Measurements from ENCODE around the gene IL20RA.
A peak's percentile ranks its signal among the peaks of the same experiment; 100 is the strongest.

IL20RA gene

DNA sequence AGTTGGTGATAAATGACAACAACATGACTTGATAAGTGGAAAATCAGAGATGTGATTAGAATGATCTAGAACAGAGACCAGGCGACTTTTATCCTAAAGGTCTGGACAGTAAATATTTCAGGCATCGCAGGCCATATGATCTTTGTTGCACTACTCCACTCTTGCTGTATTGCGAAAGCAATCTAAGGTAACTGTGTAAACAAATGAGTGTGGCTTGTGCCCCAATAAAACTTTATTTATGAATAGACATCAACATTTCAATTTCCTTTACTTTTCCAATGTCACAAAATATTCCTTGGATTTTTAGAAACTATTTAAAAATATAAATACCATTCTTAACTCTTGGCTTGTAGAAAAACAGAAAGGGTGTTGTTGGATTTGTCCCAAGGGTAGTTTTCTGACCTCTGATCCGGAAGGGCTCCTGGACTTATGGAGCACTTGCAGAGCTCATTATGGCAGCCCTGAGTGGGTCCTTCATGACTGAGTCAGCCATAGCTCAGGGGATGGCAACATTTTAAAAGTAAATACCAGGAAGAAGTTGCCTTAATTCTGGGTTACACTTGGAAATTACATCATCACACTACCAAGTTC, 34.5 kb downstream of the IL20RA start:
- DNase-seq: no peak

DNA sequence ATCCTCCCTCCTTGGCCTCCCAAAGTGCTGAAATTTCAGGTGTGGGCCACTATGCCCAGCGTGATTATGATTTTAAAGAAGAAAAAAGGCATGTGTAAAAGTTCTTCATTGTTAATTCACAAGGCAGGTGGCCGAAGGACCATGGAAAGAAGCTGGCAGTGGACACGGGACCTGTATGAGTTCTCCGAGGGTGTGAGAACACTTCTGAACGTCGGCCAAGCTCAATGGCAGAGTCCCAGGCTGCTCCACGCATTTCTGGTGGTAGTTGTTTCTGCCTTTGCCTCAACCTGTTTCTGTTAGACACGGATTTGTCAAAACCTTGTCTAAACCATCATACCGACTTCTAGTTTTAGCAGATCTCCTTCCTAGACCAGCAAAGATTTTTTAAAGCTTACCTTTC, 36.6 kb downstream of the IL20RA start:
- DNase-seq: no peak

DNA sequence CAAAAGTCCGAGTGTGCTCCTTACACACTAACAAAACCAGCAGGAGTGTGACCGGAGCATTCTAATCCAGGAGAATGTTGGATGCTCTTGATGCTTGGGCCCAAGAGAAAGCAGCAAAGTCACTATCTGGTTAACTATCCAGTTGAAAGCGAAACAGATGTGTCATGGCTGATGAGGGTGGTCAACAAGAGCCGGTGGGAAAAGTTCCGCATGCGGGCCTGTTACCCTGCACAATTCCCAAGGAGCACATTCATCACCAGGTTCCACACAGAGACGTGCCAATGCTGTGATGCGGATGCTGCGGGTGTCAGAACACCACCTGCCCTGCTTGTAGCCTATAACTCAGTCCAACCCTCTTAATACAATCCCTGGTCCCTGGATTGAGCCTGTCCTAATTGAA, 38.7 kb downstream of the IL20RA start:
- no peak for DNase-seq

DNA sequence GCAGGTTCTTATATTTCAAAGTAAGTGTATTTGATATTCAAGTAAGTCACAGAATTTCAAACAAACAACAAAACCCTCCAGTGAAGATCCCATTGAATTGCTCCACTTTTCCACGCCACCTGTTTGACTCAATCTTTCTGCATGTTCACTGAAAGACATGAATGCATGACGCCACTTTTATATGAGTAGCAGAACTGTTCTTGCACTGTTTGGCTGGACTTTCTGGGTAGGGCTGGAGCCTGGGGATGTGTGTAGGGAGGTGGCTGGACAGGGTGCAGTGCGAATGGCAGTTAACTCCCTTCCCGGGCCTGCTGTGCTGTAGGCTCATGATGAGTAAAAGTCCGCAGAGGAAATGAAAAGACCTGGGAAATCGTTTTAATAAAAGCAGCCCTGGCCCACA, 39.7 kb downstream of the IL20RA start:
- DNase-seq: no peak

DNA sequence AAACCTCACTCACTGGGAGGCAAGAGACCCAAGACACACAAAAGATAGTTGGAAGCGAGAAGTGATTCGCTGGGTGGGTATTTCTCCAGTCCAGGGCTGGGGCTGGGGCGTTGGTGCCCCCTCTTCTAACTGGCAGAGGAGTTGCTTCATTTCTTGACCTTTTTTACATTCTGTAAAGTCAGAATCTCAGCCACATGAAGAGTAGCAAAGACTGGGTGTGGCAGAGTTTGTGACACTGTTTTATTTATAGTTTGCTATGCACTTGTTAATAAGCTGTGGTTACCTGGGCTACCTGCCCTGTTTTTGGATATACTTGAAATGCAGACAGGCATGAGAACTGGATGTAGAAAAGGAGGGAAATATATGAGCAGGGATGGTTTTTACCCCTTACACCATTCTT, 42.3 kb downstream of the IL20RA start:
- DNase-seq: no peak

DNA sequence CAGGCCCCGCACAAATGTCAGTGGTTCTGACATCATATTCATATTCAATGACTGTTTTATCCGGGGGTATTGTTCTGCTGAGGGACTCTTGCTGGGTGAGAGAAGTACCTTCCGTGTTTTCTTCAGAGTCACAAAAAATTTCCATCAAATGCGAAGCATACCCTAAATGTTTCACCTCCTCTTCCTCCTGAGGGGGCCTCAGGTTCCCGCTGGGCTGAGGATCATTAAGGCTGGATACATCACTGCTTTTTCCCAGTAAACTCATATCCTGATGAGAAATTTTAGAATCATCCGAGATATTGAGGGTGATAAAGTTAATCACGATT, 42.8 kb downstream of the IL20RA start:
- no peak for DNase-seq

DNA sequence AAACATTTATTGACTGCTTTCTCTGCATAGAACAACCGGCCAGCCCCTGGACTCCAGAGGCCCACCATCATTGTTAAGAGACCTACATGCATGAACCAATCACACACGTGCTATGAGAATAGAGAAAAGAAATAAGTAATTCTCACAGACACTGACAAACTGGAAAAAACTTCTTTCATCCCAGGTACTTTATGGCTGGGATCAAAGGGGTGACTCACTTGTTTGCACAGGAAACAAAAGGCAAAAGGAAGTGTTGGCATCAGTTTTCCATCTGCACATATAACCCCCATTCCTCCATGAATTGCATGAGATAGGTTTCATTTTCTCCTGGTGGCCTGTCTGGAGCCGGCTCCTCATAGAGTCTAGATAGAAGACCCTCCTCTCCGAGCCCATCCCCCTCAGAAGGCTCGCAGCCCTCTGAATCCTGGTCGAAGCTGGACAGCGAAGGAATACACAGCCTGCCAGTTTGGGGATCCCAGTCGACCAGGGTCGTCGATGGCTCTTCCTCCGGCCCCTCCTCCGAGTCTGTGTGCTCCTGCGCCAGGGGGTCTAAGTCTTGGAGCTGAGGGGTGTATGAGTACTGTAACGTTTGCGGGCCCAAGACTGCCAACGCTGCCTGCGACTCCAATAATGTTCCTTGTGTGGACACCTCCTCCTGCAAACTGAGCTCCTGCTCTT, 43.3 kb downstream of the IL20RA start:
- no peak for DNase-seq

DNA sequence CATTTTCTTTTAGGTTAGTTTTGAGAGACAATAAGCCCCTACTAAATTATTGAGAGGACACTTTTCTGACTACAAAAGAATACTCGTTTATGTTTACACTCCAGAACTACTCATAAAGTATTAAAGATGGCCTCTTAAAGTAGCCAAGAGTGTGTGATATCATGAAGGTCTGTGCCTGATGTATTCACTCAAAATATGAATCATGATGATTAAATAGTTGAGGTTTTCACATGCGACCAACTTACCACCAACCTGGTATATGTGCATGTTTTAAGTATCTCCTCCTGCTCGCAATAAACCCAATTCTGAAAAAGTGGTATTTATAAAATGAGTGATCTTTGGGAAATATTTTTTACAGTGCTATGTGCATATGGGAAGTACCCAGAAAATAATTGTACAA, 43.9 kb downstream of the IL20RA start:
- no peak for DNase-seq

DNA sequence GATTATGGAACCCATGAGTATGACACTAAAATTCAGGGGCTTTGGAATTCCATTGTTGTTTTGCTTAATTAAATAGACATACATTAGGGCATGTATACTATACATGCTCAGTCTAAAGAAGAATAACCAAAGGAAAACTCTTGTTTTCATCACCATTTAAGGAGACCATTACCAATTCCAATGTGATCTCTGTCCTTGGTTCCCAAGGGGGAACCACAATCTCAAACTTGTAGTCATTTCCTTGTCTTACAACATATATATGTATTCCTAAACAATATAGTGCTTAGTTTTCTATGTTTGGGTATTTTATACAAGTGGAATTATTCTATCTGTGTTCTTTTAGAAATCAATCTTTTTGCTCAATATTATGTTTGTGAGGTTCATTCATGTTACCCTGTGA, 49.2 kb downstream of the IL20RA start:
- no peak for DNase-seq

DNA sequence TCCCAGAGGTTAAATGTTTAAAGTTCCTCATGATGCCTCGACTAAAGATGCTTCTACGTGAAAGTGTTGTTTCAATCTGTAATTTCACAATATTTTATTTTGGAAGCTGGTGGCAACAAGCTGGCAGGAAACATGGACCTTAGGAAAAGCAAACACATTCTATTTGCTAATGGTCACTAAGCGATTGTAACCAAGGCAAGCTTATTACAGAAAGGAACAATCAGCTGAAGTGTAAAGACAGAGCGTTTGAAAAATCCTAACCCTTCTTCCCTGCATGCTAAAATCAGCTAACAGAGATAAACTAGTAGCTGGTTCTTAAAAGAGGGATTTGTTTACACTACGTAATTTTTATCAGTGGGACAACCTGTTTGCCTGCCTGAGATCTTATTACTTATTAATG, 50.0 kb downstream of the IL20RA start:
- DNase-seq: no peak

DNA sequence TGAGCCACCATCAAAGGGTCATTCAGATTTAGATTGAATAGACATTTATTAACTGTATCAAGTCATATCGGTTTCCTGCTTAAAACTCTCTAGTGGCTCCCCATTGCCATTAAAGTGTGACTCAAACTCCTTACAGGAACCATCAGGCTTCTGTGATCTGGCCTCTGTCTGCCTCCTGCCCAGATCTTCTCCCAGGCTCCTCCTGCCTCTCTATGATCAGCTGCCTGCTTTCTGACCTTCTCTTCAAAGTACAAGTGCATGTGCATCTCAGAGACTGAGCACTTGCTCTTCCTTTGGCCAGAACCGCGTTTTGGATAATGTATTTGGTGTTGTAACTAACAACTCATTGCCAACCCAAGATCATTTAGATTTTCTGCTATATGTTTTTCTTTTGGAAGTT, 52.7 kb downstream of the IL20RA start:
- DNase-seq: no peak

DNA sequence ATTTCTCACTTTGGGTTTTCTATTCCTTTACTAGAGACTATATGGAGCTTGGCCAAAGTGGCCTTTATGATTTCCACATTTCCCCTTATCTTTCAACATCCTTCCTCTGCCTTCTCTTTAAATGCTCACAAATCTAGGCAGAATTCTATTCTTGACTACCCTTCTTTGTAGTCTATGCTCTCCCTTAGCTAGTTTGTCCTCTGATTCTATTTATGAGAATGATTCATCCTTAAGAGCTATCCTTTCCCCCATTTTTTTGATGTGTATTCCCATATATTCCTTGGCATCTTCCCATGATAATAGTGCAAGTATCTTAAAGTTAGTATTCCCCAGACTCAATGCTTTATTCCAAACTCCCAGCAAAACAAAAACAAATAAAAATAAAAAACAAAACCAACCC, 53.1 kb downstream of the IL20RA start:
- no peak for DNase-seq

DNA sequence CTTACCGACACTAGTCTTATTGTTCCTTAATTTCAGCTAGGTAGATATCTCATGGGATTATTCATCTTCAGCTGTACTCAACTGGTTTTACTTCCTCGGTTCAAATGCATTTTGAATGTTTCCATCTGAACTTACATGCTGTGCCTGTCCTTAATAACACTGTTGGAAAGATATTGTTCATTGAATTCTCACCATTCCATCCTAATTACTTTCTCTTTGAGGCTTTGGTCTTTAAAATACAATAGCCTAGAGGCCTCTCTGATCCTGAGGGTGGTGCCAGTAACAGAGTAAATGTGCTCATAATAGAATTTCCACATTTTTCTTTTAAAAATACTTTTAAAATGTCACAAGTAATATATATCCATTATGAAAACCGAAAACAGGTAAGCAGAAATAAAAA, 54.0 kb downstream of the IL20RA start:
- no peak for DNase-seq

DNA sequence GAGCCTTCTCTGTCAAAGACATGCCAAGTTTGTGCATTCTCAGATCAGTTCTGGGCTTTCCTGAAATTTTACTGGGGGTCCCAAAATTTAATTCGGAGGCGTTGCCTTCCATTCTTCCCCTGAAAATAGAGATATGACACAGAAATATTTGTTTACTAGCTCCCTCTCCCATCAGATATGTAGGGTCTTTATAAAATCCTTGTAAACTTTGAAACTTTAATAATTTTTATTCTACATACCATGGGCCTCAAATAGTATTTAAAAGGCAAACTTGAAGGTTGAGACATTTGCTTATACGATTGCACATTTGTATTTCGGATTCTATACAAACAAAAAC, 54.6 kb downstream of the IL20RA start:
- no peak for DNase-seq

DNA sequence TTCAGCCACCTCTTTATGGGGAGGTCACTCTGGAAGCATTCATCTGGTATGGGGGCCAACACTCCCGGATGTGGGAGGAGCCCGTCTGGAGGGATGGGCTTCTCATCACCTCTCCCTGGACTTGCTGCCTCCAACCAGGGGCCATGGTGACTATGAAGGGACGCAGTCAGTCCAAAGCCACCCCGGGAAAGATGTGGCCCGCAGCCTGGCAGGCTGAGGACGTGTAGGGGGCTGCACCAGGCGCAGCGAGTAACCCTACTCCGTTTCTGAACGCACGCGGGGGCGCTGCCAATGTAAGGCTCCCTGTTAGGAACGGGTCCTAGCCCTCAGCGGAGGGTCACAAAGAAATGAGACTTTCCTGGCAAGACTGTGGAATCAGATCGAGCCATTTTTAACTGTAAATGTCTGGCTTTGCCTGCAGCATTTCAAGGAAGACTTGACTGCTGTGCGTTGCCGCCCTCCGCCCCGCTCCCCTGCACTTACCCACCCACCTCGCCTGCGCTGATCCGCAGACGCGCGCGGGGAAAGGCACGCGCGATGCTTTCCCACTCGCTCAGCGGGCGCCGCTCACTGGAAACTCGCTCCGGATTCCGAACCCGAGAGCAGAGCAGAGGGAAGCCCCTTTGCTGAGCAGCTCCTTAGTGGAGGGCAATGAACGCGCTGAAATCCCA, 55.1 kb downstream of the IL20RA start:
- peak in 20 of 58 donors; percentile 2 to 54 (median 24) for DNase-seq

DNA sequence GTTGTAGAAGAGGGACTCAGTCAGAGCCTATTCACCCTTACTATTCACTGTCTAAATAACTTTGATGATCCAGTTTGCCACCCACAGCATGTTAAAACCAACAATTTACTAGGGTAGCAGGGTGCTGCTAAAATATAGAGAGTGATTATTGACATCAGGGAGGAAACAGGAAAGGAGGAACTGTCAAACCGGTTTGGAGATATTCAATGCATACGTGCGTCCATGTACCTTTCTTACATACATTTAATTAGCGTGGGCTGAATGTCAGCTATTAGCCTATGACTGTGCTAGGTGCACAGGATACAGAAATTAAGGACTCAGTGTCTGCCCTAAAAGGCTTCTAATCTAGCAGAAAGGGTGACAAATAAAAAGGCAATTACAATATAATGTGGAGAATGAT, 57.2 kb downstream of the IL20RA start:
- DNase-seq: no peak

DNA sequence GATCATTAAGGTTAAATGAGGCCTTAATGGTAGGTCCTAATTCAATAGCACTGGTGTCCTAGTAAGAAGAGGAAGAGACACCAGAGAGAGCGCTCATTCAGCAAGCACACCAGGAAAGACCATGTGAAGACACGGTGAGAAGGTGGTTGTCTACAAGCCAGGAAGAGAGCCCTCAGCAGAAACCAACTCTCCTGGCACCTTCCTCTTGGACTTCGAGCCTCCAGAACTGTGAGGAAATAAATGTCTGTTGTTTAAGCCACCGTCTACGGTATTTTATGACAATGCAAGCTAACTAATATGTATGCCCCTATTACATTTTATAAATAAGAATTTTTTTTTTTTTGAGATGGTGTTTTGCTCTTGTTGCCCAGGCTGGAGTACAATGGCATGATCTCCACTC, 59.3 kb downstream of the IL20RA start:
- DNase-seq: no peak

DNA sequence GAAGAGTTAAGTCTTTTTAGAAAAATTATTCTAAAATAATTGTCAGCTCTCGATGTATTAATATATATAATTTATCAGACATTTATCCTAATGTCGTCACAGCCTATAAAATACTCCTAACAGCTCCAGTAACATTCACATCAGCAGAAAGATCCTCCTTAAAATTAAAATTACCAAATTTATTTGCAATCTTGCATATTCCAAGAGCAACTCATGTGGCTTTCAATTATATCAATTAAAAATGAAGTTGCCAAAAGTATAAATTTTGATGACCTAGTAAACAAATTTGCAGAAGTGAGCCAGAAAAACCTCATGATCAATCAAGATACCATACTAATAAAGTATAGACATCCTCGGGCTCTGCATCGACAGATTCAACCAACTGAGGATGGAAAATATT, 60.2 kb downstream of the IL20RA start:
- no peak for DNase-seq

DNA sequence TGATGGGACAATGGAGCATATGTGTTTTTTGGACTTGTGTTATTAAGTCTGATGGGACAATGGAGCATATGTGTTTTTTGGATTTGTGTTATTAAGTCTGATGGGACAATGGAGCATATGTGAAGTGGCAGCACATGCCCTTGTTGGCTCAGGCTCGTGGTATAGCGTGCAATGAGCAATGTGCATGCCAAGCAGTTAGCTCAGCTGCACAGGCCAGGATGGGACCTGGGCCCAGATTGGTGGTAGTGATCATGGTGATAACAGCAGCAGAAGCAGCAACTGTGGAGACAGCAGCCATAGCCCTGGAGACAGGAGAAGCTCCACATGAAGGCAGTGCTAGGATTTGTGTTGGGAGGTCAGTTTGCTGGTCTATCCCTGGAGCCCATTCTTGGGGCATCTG, 61.1 kb downstream of the IL20RA start:
- DNase-seq: peak in 2 of 58 donors; percentile 5 to 9

DNA sequence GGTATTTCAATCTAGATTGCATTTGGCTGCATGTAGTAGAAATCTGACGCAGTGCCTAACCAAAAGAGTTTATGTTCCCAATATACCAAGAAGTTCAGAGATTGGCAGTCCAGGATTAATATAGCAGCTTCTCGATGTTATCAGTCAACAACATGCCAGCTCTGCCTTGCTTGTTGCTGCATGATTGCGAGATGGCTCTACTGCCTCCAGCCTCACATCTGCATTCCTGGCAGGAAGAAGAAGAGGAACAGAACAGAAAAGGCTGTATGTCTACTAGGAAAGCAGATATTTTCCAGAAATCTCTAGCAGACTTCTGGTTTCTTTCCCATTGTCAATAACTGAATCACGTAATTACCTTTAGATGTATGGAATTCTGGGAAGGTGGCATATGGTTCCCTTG, 61.8 kb downstream of the IL20RA start:
- DNase-seq: no peak

DNA sequence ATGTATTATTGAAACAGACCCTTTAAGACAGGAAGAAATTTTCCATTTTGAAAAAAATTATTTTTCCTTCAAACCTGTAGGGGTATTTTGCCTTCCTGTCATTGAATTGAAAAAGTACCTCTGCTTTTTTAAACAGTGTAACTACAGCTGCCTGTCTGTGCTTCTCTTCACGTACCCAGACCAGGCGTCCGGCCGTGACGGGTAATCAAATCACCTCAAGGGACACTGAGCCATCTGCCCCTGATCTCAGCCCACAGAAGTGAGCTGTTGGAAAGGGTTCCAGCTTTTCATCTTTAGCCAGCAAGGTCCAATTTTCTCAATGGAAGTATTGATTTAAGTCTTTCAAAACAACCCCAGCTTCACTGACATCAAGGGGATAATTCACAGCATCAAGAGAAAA, 64.7 kb downstream of the IL20RA start:
- no peak for DNase-seq

DNA sequence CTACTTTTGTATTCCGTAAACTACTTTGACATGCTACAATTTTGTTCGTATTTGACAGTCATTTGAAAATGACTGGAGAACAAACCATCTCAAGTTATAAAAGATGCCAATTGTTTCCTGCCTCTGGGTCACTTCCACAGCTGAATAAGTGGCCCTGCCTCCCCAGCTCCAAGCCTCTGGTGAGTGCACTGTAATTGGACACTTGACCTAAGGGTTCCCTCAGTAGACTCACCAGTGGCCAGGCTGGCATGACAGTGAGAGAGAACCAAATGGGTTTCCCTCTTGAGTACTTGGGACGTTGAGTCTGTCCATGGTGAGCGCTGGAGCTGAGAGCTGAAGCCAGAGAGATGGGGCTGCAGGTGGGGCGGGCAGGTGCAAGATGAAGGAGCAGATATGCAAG, 65.6 kb downstream of the IL20RA start:
- no peak for DNase-seq

DNA sequence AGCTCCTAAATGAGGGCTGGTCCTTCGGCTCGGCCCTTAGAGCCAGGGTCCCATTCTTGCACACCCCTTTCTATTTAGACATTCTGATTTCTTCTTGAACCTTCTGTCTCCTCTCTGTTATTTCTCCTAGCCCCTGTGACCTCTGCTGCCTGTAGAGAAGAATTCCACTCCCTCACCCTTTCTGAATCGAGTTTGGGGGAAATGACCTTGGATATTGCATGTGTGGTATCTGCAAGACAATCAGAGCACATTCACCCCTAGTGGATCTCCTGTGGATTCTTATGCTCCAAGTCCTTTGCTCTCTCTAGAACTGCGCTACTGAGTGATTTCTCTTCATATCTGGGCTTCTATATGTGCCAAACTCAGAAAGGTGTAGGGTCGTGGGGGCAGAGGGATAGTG, 67.7 kb downstream of the IL20RA start:
- DNase-seq: no peak
